H1 (cell line): ENCODE results near the gene VWA5B2. TPM values are rescaled to one million over a fixed set of nuclear protein-coding genes. Genes with fewer than 3 reads are reported as not detected.

Source experiments
- CTCF ChIA-PET: fragments of 300-600 bp; sonication (Branson Sonifier 250); formaldehyde crosslinking; loops from one replicate; lab custom pipeline; 2021; ENCODE audit not compliant: partially characterized antibody; lab: Charles Lee
- POLR2A ChIA-PET: fragments of 300-600 bp; sonication (Branson Sonifier 250); formaldehyde crosslinking; loops from one replicate; lab custom pipeline; 2021; ENCODE audit warnings: inconsistent platforms; ENCODE audit not compliant: partially characterized antibody; lab: Charles Lee
- DNase-seq, 2 experiments: peaks; one replicate each; pipeline versions ENCODE4 v3.0.0 to v3.0.0-alpha.2; 2010 to 2022; ENCODE audit warnings: low spot score in 2 of 2, low read depth in 1 of 2, mixed read lengths in 1 of 2
- FAIRE-seq: peaks from 2 replicates; lab custom pipeline; 2011; peaks lifted over from hg19 to GRCh38; lab: Jason Lieb, UNC
- H2AFZ ChIP-seq: 2 replicates; pipeline ENCODE4 v1.8.1; 2012; ENCODE audit warnings: low read length, inconsistent platforms
- H2AK5ac ChIP-seq: 2 replicates; pipeline ENCODE4 v1.6.1; 2013; ENCODE audit warnings: low read depth, low read length
- H2BK120ac ChIP-seq: replicated peaks from 2 replicates; pipeline ENCODE3; 2013; ENCODE audit warnings: low read depth, low read length, inconsistent platforms
- H2BK12ac ChIP-seq: 2 replicates; pipeline ENCODE4 v1.6.1; 2013; ENCODE audit warnings: low read depth, low read length
- H2BK15ac ChIP-seq: 2 replicates; pipeline ENCODE4 v1.6.1; 2013; ENCODE audit warnings: low read length
- H2BK20ac ChIP-seq: 2 replicates; pipeline ENCODE4 v1.6.1; 2013; ENCODE audit warnings: low read length
- H2BK5ac ChIP-seq: 2 replicates; pipeline ENCODE4 v1.6.1; 2013; ENCODE audit warnings: low read depth, low read length
- H3K14ac ChIP-seq: 2 replicates; pipeline ENCODE4 v1.6.1; 2013; ENCODE audit warnings: inconsistent platforms; ENCODE audit not compliant: insufficient read length
- H3K18ac ChIP-seq: 2 replicates; pipeline ENCODE4 v1.6.1; 2013; ENCODE audit warnings: low read length; ENCODE audit errors: extremely low read depth
- H3K23ac ChIP-seq: 2 replicates; pipeline ENCODE4 v1.6.1; 2013; ENCODE audit warnings: inconsistent platforms; ENCODE audit not compliant: insufficient read length
- H3K23me2 ChIP-seq: 2 replicates; pipeline ENCODE4 v1.6.1; 2013; ENCODE audit warnings: low read depth, low read length
- H3K27ac ChIP-seq: 2 replicates; pipeline ENCODE4 v1.6.1; 2011; ENCODE audit warnings: low read depth, low read length, inconsistent platforms
- H3K27me3 ChIP-seq, 4 experiments: replicated peaks in 1 of 4; 1 replicate in 1 of 4; 2 replicates in 3 of 4; pipeline versions ENCODE4 v1.6.1 to v1.8.1; 2011 to 2013; ENCODE audit warnings: low read length in 3 of 4, mild to moderate bottlenecking in 3 of 4, inconsistent platforms in 2 of 4, mixed read lengths in 2 of 4, moderate library complexity in 1 of 4; ENCODE audit not compliant: control insufficient read depth in 3 of 4, insufficient read depth in 3 of 4; ENCODE audit errors: extremely low read depth in 1 of 4
- H3K36me3 ChIP-seq, 4 experiments: 2 replicates each; pipeline versions ENCODE4 v1.6.1 to v1.8.1; 2011 to 2013; ENCODE audit warnings: mild to moderate bottlenecking in 4 of 4, low read length in 3 of 4, moderate library complexity in 2 of 4, control low read depth in 1 of 4, inconsistent platforms in 1 of 4; ENCODE audit not compliant: insufficient read depth in 4 of 4, control insufficient read depth in 2 of 4
- H3K4ac ChIP-seq: replicated peaks from 2 replicates; pipeline ENCODE3; 2013; ENCODE audit warnings: low read length, low read depth, mixed read lengths, inconsistent platforms; ENCODE audit not compliant: insufficient read length
- H3K4me1 ChIP-seq, 4 experiments: replicated peaks in 1 of 4; 1 replicate in 1 of 4; 2 replicates in 3 of 4; pipeline versions ENCODE4 v1.6.1 to v1.8.1; 2011 to 2013; ENCODE audit warnings: low read length in 3 of 4, inconsistent platforms in 2 of 4, mixed read lengths in 1 of 4; ENCODE audit not compliant: insufficient read depth in 4 of 4, control insufficient read depth in 3 of 4
- H3K4me2 ChIP-seq, 2 experiments: 2 replicates each; pipeline versions ENCODE4 v1.6.1 to v1.8.1; 2011 to 2013; ENCODE audit warnings: low read depth in 2 of 2, low read length in 2 of 2, control low read depth in 1 of 2, inconsistent platforms in 1 of 2, mild to moderate bottlenecking in 1 of 2; ENCODE audit not compliant: insufficient read depth in 1 of 2
- H3K4me3 ChIP-seq, 4 experiments: fragments of 200-600, 300-600 bp in 1 of 4; sonication (generic), shearing (Covaris generic), sonication (Bioruptor Twin) in 1 of 4; 2 replicates each; pipeline versions ENCODE4 v1.5.1 to v1.8.1; 2011 to 2016; ENCODE audit warnings: low read length in 4 of 4, low read depth in 3 of 4, control low read depth in 2 of 4, inconsistent platforms in 2 of 4, mild to moderate bottlenecking in 2 of 4, mixed read lengths in 1 of 4, moderate library complexity in 1 of 4; ENCODE audit not compliant: insufficient read depth in 2 of 4; ENCODE audit errors: extremely low read depth in 1 of 4
- H3K56ac ChIP-seq: replicated peaks from 2 replicates; pipeline ENCODE3; 2013; ENCODE audit warnings: low read depth, mild to moderate bottlenecking, mixed read lengths, low read length, inconsistent platforms; ENCODE audit not compliant: insufficient read length
- H3K79me1 ChIP-seq: 2 replicates; pipeline ENCODE4 v1.6.1; 2013; ENCODE audit warnings: low read depth, low read length, control low read depth
- H3K79me2 ChIP-seq, 2 experiments: 2 replicates each; pipeline versions ENCODE4 v1.6.1 to v1.8.1; 2012 to 2013; ENCODE audit warnings: low read length in 2 of 2, mild to moderate bottlenecking in 2 of 2, inconsistent platforms in 1 of 2; ENCODE audit not compliant: insufficient read depth in 2 of 2, control insufficient read depth in 1 of 2
- H3K9ac ChIP-seq, 4 experiments: replicated peaks in 1 of 4; 1 replicate in 1 of 4; 2 replicates in 3 of 4; pipeline versions ENCODE4 v1.6.1 to v1.8.1; 2011 to 2013; ENCODE audit warnings: low read depth in 3 of 4, low read length in 3 of 4, control low read depth in 2 of 4, mild to moderate bottlenecking in 2 of 4, moderate library complexity in 2 of 4, inconsistent platforms in 1 of 4; ENCODE audit errors: extremely low read depth in 1 of 4
- H3K9me3 ChIP-seq, 2 experiments: 2 replicates each; pipeline versions ENCODE4 v1.6.1 to v1.8.1; 2012 to 2013; ENCODE audit warnings: mild to moderate bottlenecking in 2 of 2, moderate library complexity in 2 of 2, control low read depth in 1 of 2, inconsistent platforms in 1 of 2, low read depth in 1 of 2, low read length in 1 of 2, mixed read lengths in 1 of 2; ENCODE audit not compliant: insufficient read depth in 2 of 2
- H4K20me1 ChIP-seq, 2 experiments: replicated peaks in 1 of 2; 2 replicates each; pipeline versions ENCODE3 to v1.8.1; 2011 to 2013; ENCODE audit warnings: inconsistent platforms in 2 of 2, low read length in 2 of 2, mild to moderate bottlenecking in 1 of 2; ENCODE audit not compliant: insufficient read depth in 2 of 2, control insufficient read depth in 1 of 2
- H4K5ac ChIP-seq: 2 replicates; pipeline ENCODE4 v1.6.1; 2013; ENCODE audit warnings: low read length, low read depth, mixed read lengths, inconsistent platforms; ENCODE audit not compliant: insufficient read length
- H4K8ac ChIP-seq: 2 replicates; pipeline ENCODE4 v1.8.0; 2013; ENCODE audit warnings: mild to moderate bottlenecking, moderate library complexity, low read length, inconsistent platforms; ENCODE audit not compliant: insufficient read depth; ENCODE audit errors: extremely low read depth
- H4K91ac ChIP-seq: replicated peaks from 2 replicates; pipeline ENCODE3; 2013; ENCODE audit warnings: low read length, mixed read lengths, inconsistent platforms; ENCODE audit not compliant: insufficient read length
- CBX8 ChIP-seq: fragments of 300-800, 300-1000 bp; sonication (generic); IDR thresholded peaks from 2 replicates; pipeline ENCODE4 v1.7.1; 2016; ENCODE audit warnings: low read depth, low read length, borderline replicate concordance
- EP300 ChIP-seq, 2 experiments: IDR thresholded peaks; 1 replicate in 1 of 2; 2 replicates in 1 of 2; pipeline ENCODE4 v1.6.1; 2011 to 2012; ENCODE audit warnings: low read depth in 2 of 2, low read length in 2 of 2, mild to moderate bottlenecking in 2 of 2, borderline replicate concordance in 1 of 2, inconsistent platforms in 1 of 2, moderate library complexity in 1 of 2
- GABPA ChIP-seq: IDR thresholded peaks from 2 replicates; pipeline ENCODE4 v1.6.1; 2011; ENCODE audit warnings: mild to moderate bottlenecking, low read length, moderate library complexity, borderline replicate concordance; ENCODE audit not compliant: insufficient read depth
- HDAC2 ChIP-seq, 2 experiments: fragments of 300-600 bp in 1 of 2; sonication (generic) in 1 of 2; IDR thresholded peaks; 2 replicates each; pipeline ENCODE4 v1.6.1; 2011 to 2012; ENCODE audit warnings: low read depth in 2 of 2, low read length in 2 of 2, mild to moderate bottlenecking in 2 of 2, moderate library complexity in 2 of 2, borderline replicate concordance in 1 of 2, inconsistent platforms in 1 of 2
- KDM4A ChIP-seq: IDR thresholded peaks from one replicate; pipeline ENCODE4 v1.7.1; 2012; ENCODE audit warnings: low read depth, mild to moderate bottlenecking, moderate library complexity, low read length, inconsistent platforms; ENCODE audit not compliant: severe bottlenecking
- RXRA ChIP-seq: IDR thresholded peaks from 2 replicates; pipeline ENCODE4 v1.6.1; 2011; ENCODE audit warnings: low read depth, mild to moderate bottlenecking, low read length, moderate library complexity; ENCODE audit not compliant: insufficient read depth
- SAP30 ChIP-seq: fragments of 300-600 bp; sonication (generic); IDR thresholded peaks from 2 replicates; pipeline ENCODE4 v1.7.1; 2012; ENCODE audit warnings: low read length, moderate library complexity, mild to moderate bottlenecking, inconsistent platforms; ENCODE audit not compliant: insufficient read depth, insufficient replicate concordance
- SIRT6 ChIP-seq: IDR thresholded peaks from one replicate; pipeline ENCODE4 v1.7.1; 2012; ENCODE audit warnings: low read length, inconsistent platforms
- SIX5 ChIP-seq: IDR thresholded peaks from 2 replicates; pipeline ENCODE4 v1.6.1; 2011; ENCODE audit warnings: mild to moderate bottlenecking, low read depth, low read length
- SP4 ChIP-seq: IDR thresholded peaks from 2 replicates; pipeline ENCODE4 v1.6.1; 2012; ENCODE audit warnings: low read length, inconsistent platforms
- TAF1 ChIP-seq: IDR thresholded peaks from 2 replicates; pipeline ENCODE4 v1.6.1; 2011; ENCODE audit warnings: mild to moderate bottlenecking, low read depth, low read length
- TCF12 ChIP-seq: IDR thresholded peaks from 2 replicates; pipeline ENCODE4 v1.6.1; 2011; ENCODE audit warnings: low read depth, mild to moderate bottlenecking, low read length
- TEAD4 ChIP-seq: IDR thresholded peaks from 2 replicates; pipeline ENCODE4 v1.6.1; 2012; ENCODE audit warnings: low read depth, low read length, inconsistent platforms, mixed read lengths
- WGBS, 2 experiments: shearing (Covaris generic) in 1 of 2; methylation state at CpG; one replicate each; pipeline versions ENCODE4 v1.1.6 to v1.1.7; 2013 to 2015; ENCODE audit warnings: low lambda C conversion rate in 2 of 2, mixed read lengths in 2 of 2, inconsistent platforms in 1 of 2, low coverage in 1 of 2, missing lambda C conversion rate in 1 of 2; ENCODE audit not compliant: insufficient replicate concordance in 2 of 2, insufficient coverage in 1 of 2, insufficient read length in 1 of 2; ENCODE audit errors: extremely low coverage in 1 of 2, missing lambda C conversion rate in 1 of 2; 5-methylcytosine and 5-hydroxymethylcytosine counted together
- polyA plus RNA-seq, 7 experiments: library from polyadenylated mRNA; depleted of rRNA in 3 of 7; stranded (reverse) in 5 of 7; unstranded in 2 of 7; fragments of >200 nt in 5 of 7; fragments of 200-250 nt in 2 of 7; gene quantifications; 1 replicate in 5 of 7; 2 replicates in 1 of 7; 4 replicates in 1 of 7; pipeline versions ENCODE4 v1.2.1 to v1.2.3, GENCODE V29; 2011 to 2013; ENCODE audit warnings: missing spikeins in 2 of 7, mixed read lengths in 2 of 7
- total RNA-seq: library from RNA; stranded (reverse); fragmentation: NEBNext Ultra II Directional; extraction: Animal tissue kit (Norgen Biotek cat#: 25700); gene quantifications from 2 replicates; pipeline ENCODE4 v1.2.1, GENCODE V29; 2021

Gene VWA5B2
- total and polyA plus RNA-seq, 2 of the 8 experiments (the other 6 are each of a cell fraction or from before 2014, with no cell fraction given) = 0.53 to 0.56 TPM

DNA sequence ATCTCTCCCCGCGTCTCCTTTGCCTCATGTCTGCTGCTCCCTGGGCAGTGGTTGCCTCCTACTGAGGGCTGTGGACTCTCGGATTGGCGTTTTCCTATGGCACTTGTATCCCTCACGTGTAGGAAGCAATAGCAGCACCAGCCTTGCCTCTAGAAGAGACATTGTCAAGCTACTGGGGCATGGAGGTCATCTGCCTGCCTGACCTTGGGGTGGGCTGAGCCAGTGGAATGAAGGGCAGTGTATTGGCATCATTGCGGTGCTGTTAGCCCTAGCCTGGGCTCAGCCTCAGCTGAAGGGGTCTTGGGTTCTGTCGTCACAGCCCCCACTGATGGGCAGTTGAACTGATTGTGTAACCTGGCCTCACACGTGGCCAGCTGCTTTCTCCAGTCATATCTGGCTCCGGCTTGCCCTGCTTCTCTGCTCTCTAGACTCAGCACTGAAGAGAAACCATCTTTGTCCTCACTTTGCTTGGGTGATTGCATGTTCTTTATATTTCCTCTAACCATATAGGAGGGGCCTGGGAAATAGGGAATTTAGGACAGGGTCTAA is 35.3 kb upstream of the VWA5B2 start:
- no peak overlapping the region for H2BK5ac ChIP-seq
- no peak overlapping the region for H2AK5ac ChIP-seq
- no peaks in the 10 kb centered on the region for H3K4me1 ChIP-seq
- H3K79me2 ChIP-seq = no peaks in the 10 kb centered on the region
- no peak overlapping the region for H4K5ac ChIP-seq
- no peaks in the 10 kb centered on the region for H3K79me1 ChIP-seq
- H3K4me3 ChIP-seq = no peak overlapping the region
- H4K91ac ChIP-seq = no peak overlapping the region
- no peak overlapping the region for H3K27ac ChIP-seq
- CTCF ChIA-PET = interaction anchor here (0.8 to 1.9 kb wide), 5 partner anchors 10 to 99 kb away, joined by 3 to 9 read pairs (median 3); no protein-coding TSS in a partner anchor
- DNase-seq = no peak
- H3K36me3 ChIP-seq = peaks cover 14 to 56% (median 34%) of the 10 kb centered on the region in 4 experiments
- no peak overlapping the region for H3K56ac ChIP-seq
- no peaks in the 10 kb centered on the region; a peak in 1 of 4 replicates for H3K9me3 ChIP-seq
- TF ChIP-seq HDAC2 (IDR thresholded peaks at IDR 0.05; ENCODE audit: borderline replicate concordance in 1 of 2, low read depth in 2 of 2, low read length in 2 of 2) (no peak), KDM4A (no peak), SP4 (no peak), SIX5 (no peak), TAF1 (no peak), TCF12 (no peak), GABPA (no peak), TEAD4 (no peak), CBX8 (no peak), RXRA (no peak), EP300 (IDR thresholded peaks at IDR 0.05; ENCODE audit: borderline replicate concordance in 1 of 2, low read depth in 2 of 2, low read length in 2 of 2) (no peak), SAP30 (no peak), SIRT6 (no peak)
- TF ChIP-seq, all 59 proteins: peak for 0
- Histone ChIP-seq H3K4me2 (no peak overlapping the region), H3K23ac (no peak overlapping the region), H2BK12ac (no peak overlapping the region), H4K8ac (no peak overlapping the region), H2BK20ac (no peak overlapping the region), H3K14ac (no peak overlapping the region), H3K27me3 (no peaks in the 10 kb centered on the region), H2BK120ac (no peak overlapping the region), H3K4ac (no peak overlapping the region), H4K20me1 (peaks cover 4 to 5% of the 10 kb centered on the region in 2 experiments), H3K9ac (no peak overlapping the region), H2BK15ac (no peak overlapping the region), H3K23me2 (no peaks in the 10 kb centered on the region), H3K18ac (no peak overlapping the region), H2AFZ (no peak overlapping the region)
- FAIRE-seq = no peak
- POLR2A ChIA-PET = interaction anchor here (1.2 to 5.4 kb wide), 2 partner anchors 8 to 29 kb away, joined by 3 to 18 read pairs; partner anchors contain the start of gene ABCF3
- 87% methylated on average over 9 of the region's 9 CpGs; no CpG with 5 or more reads in 1 of the 2 experiments for WGBS, 2 experiments
